Measurements from ENCODE around the gene C11orf21.

C11orf21 gene

GRCh38 chr11:2248762-2249161 lies 53.0 kb downstream of the C11orf21 start:
- H4K20me1 ChIP-seq (ENCODE audit: control insufficient read depth, insufficient read depth, low read depth, low read length): no peaks in the 10 kb centered on the region
- no peak overlapping the region for H3K4me3 ChIP-seq (ENCODE audit: low read length)
- no peaks in the 10 kb centered on the region for H3F3A ChIP-seq (ENCODE audit: control insufficient read depth, insufficient read depth)
- no peaks in the 10 kb centered on the region for H3K4me1 ChIP-seq (ENCODE audit: control insufficient read depth, low read length)
- H3K36me3 ChIP-seq (ENCODE audit: control insufficient read depth, low read length): no peaks in the 10 kb centered on the region
- H3K9me3 ChIP-seq (ENCODE audit: control insufficient read depth, insufficient read depth, low read length): no peaks in the 10 kb centered on the region
- no peak overlapping the region for H3K4me2 ChIP-seq (ENCODE audit: low read length)
- TF ChIP-seq EZH2phosphoT487 (IDR thresholded peaks at IDR 0.05; ENCODE audit: borderline replicate concordance, low read length) (no peak), CTCF (IDR thresholded peaks at IDR 0.05; ENCODE audit: low read depth, low read length, poor library complexity, severe bottlenecking) (no peak)
- H3K79me2 ChIP-seq (ENCODE audit: control insufficient read depth, low read length): no peaks in the 10 kb centered on the region
- H3K27ac ChIP-seq (ENCODE audit: low read depth, low read length): no peak overlapping the region
- H3K9me2 ChIP-seq (replicated peaks; ENCODE audit: control insufficient read depth, low read length): no peaks in the 10 kb centered on the region
- H3K27me3 ChIP-seq (ENCODE audit: control insufficient read depth, low read length): no peaks in the 10 kb centered on the region

GRCh38 chr11:2248242-2248641 lies 53.5 kb downstream of the C11orf21 start:
- H3F3A ChIP-seq (ENCODE audit: control insufficient read depth, insufficient read depth): no peaks in the 10 kb centered on the region
- no peak overlapping the region for H3K4me3 ChIP-seq (ENCODE audit: low read length)
- no peaks in the 10 kb centered on the region for H3K36me3 ChIP-seq (ENCODE audit: control insufficient read depth, low read length)
- no peaks in the 10 kb centered on the region for H3K4me1 ChIP-seq (ENCODE audit: control insufficient read depth, low read length)
- no peaks in the 10 kb centered on the region for H3K9me3 ChIP-seq (ENCODE audit: control insufficient read depth, insufficient read depth, low read length)
- no peaks in the 10 kb centered on the region for H3K9me2 ChIP-seq (replicated peaks; ENCODE audit: control insufficient read depth, low read length)
- no peaks in the 10 kb centered on the region for H3K79me2 ChIP-seq (ENCODE audit: control insufficient read depth, low read length)
- no peaks in the 10 kb centered on the region for H4K20me1 ChIP-seq (ENCODE audit: control insufficient read depth, insufficient read depth, low read depth, low read length)
- H3K4me2 ChIP-seq (ENCODE audit: low read length): no peak overlapping the region
- TF ChIP-seq EZH2phosphoT487 (IDR thresholded peaks at IDR 0.05; ENCODE audit: borderline replicate concordance, low read length) (no peak), CTCF (IDR thresholded peaks at IDR 0.05; ENCODE audit: low read depth, low read length, poor library complexity, severe bottlenecking) (no peak)
- no peaks in the 10 kb centered on the region for H3K27me3 ChIP-seq (ENCODE audit: control insufficient read depth, low read length)
- H3K27ac ChIP-seq (ENCODE audit: low read depth, low read length): no peak overlapping the region

- no peak for TF ChIP-seq CTCF (IDR thresholded peaks at IDR 0.05; ENCODE audit: low read depth, low read length, poor library complexity, severe bottlenecking)
- no peak for TF ChIP-seq EZH2phosphoT487 (IDR thresholded peaks at IDR 0.05; ENCODE audit: borderline replicate concordance, low read length)
- Histone ChIP-seq H3K4me1 (ENCODE audit: control insufficient read depth, low read length) (no peaks in the 10 kb centered on the region), H3K4me2 (ENCODE audit: low read length) (no peak overlapping the region), H3K9me3 (ENCODE audit: control insufficient read depth, insufficient read depth, low read length) (no peaks in the 10 kb centered on the region), H3K27me3 (ENCODE audit: control insufficient read depth, low read length) (no peaks in the 10 kb centered on the region), H3K36me3 (ENCODE audit: control insufficient read depth, low read length) (no peaks in the 10 kb centered on the region), H3K4me3 (ENCODE audit: low read length) (no peak overlapping the region), H3K79me2 (ENCODE audit: control insufficient read depth, low read length) (no peaks in the 10 kb centered on the region), H3K27ac (ENCODE audit: low read depth, low read length) (no peak overlapping the region), H3F3A (ENCODE audit: control insufficient read depth, insufficient read depth) (no peaks in the 10 kb centered on the region), H4K20me1 (ENCODE audit: control insufficient read depth, insufficient read depth, low read depth, low read length) (no peaks in the 10 kb centered on the region), H3K9me2 (replicated peaks; ENCODE audit: control insufficient read depth, low read length) (no peaks in the 10 kb centered on the region)
Observed at GRCh38 chr11:2247496-2247895, 54.2 kb downstream of the C11orf21 start.
